HepG2 (cell line): Measurements from ENCODE around the gene FSCN2. TPM values are rescaled to one million over a fixed set of nuclear protein-coding genes. Genes with fewer than 3 reads are reported as not detected.

ENCODE experiments used
- ATF7-NPFF ChIP-seq: sonication (generic); formaldehyde crosslinking; IDR thresholded peaks from 2 replicates; pipeline ENCODE4 v1.8.1; 2023; ENCODE audit warnings: mild to moderate bottlenecking, low read depth, missing genetic modification reagents, moderate library complexity
- CAMTA2 ChIP-seq: sonication (generic); formaldehyde crosslinking; IDR thresholded peaks from 2 replicates; pipeline ENCODE4 v1.4.0; 2020; ENCODE audit warnings: mild to moderate bottlenecking, missing genetic modification reagents, borderline replicate concordance
- CHD2 ChIP-seq: IDR thresholded peaks from 2 replicates; pipeline ENCODE4 v1.6.1; 2011; ENCODE audit warnings: low read depth, low read length, improper control_type of control experiment
- DRAP1 ChIP-seq: IDR thresholded peaks from 2 replicates; pipeline ENCODE4 v1.6.1; 2016; ENCODE audit warnings: missing genetic modification reagents, missing compliant biosample characterization
- FLYWCH1 ChIP-seq: sonication (generic); formaldehyde crosslinking; IDR thresholded peaks from 2 replicates; pipeline ENCODE4 v1.8.1; 2023; ENCODE audit warnings: mild to moderate bottlenecking, missing genetic modification reagents
- GLI4 ChIP-seq: sonication (generic); formaldehyde crosslinking; IDR thresholded peaks from 2 replicates; pipeline ENCODE4 v1.5.1; 2020; ENCODE audit warnings: missing genetic modification reagents, mild to moderate bottlenecking, moderate library complexity, borderline replicate concordance
- NR2F2 ChIP-seq: IDR thresholded peaks from 2 replicates; pipeline ENCODE4 v1.6.1; 2012; ENCODE audit warnings: low read depth, inconsistent platforms, borderline replicate concordance
- POLR2AphosphoS2 ChIP-seq: IDR thresholded peaks from 2 replicates; pipeline ENCODE4 v1.6.1; 2011; ENCODE audit warnings: low read depth, low read length, improper control_type of control experiment
- RAD51 ChIP-seq: fragments of 450-650 bp; IDR thresholded peaks from 2 replicates; pipeline ENCODE4 v1.6.1; 2016; ENCODE audit warnings: borderline replicate concordance
- RXRA ChIP-seq: sonication (generic); formaldehyde crosslinking; IDR thresholded peaks from 2 replicates; pipeline ENCODE4 v1.5.1; 2020; ENCODE audit warnings: missing genetic modification reagents
- SALL1 ChIP-seq: sonication (generic); formaldehyde crosslinking; IDR thresholded peaks from 2 replicates; pipeline ENCODE4 v1.8.0; 2022; ENCODE audit warnings: mild to moderate bottlenecking, missing genetic modification reagents
- TEAD3 ChIP-seq: optimal IDR thresholded peaks from 2 replicates; pipeline ENCODE3; 2016; ENCODE audit warnings: borderline replicate concordance
- TRIM24 ChIP-seq: sonication (generic); formaldehyde crosslinking; IDR thresholded peaks from 2 replicates; pipeline ENCODE4 v1.8.0; 2022; ENCODE audit warnings: mild to moderate bottlenecking, missing genetic modification reagents
- ZC3H13 ChIP-seq: sonication (generic); formaldehyde crosslinking; IDR thresholded peaks from 2 replicates; pipeline ENCODE4 v1.8.1; 2023; ENCODE audit warnings: mild to moderate bottlenecking, missing genetic modification reagents, moderate library complexity
- ZMYM3 ChIP-seq: sonication (generic); formaldehyde crosslinking; IDR thresholded peaks from 2 replicates; pipeline ENCODE4 v1.5.1; 2020; ENCODE audit warnings: mild to moderate bottlenecking, missing genetic modification reagents
- ZNF280D ChIP-seq: sonication (generic); formaldehyde crosslinking; IDR thresholded peaks from 2 replicates; pipeline ENCODE4 v1.5.1; 2020; ENCODE audit warnings: mild to moderate bottlenecking, missing genetic modification reagents
- ZNF44 ChIP-seq: sonication (generic); formaldehyde crosslinking; IDR thresholded peaks from 2 replicates; pipeline ENCODE4 v1.5.1; 2020; ENCODE audit warnings: mild to moderate bottlenecking, missing genetic modification reagents
- ZNF550 ChIP-seq: sonication (generic); formaldehyde crosslinking; IDR thresholded peaks from 2 replicates; pipeline ENCODE4 v1.4.0; 2020; ENCODE audit warnings: mild to moderate bottlenecking, missing genetic modification reagents, borderline replicate concordance
- polyA plus RNA-seq, 8 experiments: library from polyadenylated mRNA; depleted of rRNA in 3 of 8; stranded (reverse) in 7 of 8; unstranded in 1 of 8; fragments of >200 nt; fragmentation: Illumina TruSeq in 4 of 8; extraction: Trizol in 4 of 8; gene quantifications; 2 replicates each; pipeline versions ENCODE4 v1.2.1 to v1.2.3, GENCODE V29; 2011 to 2016; ENCODE audit warnings: low read depth in 4 of 8, missing spikeins in 1 of 8, mixed read lengths in 1 of 8; ENCODE audit not compliant: insufficient read depth in 1 of 8
- total RNA-seq, 5 experiments: library from RNA; depleted of rRNA; stranded (reverse); fragments of >200 nt; fragmentation: Illumina TruSeq; extraction: Trizol; gene quantifications; 2 replicates each; pipeline ENCODE4 v1.2.3, GENCODE V29; 2016; ENCODE audit warnings: low read depth in 1 of 5
- TF ChIP-seq, protein P1 (sequence below): sonication (generic); formaldehyde crosslinking; IDR thresholded peaks from 2 replicates; pipeline ENCODE4 v1.5.1; 2020; ENCODE audit warnings: missing genetic modification reagents, mild to moderate bottlenecking, borderline replicate concordance
- TF ChIP-seq, protein P2 (sequence below): sonication (generic); formaldehyde crosslinking; IDR thresholded peaks from 2 replicates; pipeline ENCODE4 v1.5.1; 2020; ENCODE audit warnings: mild to moderate bottlenecking, missing genetic modification reagents, moderate library complexity
- TF ChIP-seq, protein P3 (sequence below): sonication (generic); formaldehyde crosslinking; IDR thresholded peaks from 2 replicates; pipeline ENCODE4 v1.9.0; 2022; ENCODE audit warnings: missing genetic modification reagents, mild to moderate bottlenecking, borderline replicate concordance

Gene FSCN2
- total and polyA plus RNA-seq, 2 of the 13 experiments (the other 11 are each of a cell fraction or from before 2014, with no cell fraction given) = 0.09 TPM; not detected in 1

DNA sequence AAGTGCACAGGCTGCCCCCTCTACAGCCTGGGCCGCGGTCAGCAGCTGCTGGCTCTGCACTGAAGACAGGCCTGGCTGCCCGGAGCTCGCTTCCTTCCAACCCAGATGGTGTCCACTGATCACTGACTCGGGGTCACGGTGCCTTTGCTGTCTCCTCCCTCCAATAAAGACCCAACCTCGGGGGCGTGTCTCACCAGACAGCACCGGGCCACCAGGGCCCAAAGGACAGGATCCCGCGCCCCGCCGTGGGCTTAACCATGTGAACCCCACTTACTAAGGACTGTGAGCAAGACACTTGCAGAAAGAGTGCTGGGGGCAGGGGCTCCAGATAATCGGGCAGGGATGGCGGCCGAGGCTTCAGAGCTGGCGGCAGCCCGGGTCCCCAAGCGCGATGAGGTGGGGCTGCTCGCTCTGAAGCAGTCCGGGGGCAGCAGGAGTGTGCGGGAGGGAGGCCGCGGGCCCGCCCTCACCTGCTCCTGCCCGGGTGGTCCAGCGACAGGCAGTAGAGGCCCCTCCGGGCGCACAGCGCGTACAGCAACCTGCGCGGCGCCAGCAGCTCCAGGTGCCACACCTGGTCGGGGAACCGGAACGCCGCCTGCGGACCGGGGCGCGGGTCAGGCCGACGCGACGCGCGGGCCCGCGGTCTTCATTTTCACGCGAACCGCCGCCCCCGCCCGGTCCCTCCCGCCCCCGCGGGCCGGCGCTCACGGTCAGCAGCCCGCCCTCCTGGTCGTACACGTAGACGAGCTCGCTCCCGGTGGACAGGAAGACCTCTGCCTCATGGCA, 23.5 kb downstream of the FSCN2 start (continued):
- TF ChIP-seq CAMTA2 (CRISPR knock-in tag) = peak; percentile 60
- no peak for TF ChIP-seq ZC3H13 (CRISPR knock-in tag)
- TF ChIP-seq CHD2 = 0 out of 2 replicates have a peak, but pooled peaks have one; percentile 36
- no peak for TF ChIP-seq TRIM24 (CRISPR knock-in tag)
- no peak for TF ChIP-seq POLR2AphosphoS2
- peak; percentile 81 for TF ChIP-seq DRAP1 (CRISPR knock-in tag)
- no peak for TF ChIP-seq RAD51
- peak; percentile 24; the same call in 1 of the 2 replicates for TF ChIP-seq NR2F2
- TF ChIP-seq, protein P1, sequence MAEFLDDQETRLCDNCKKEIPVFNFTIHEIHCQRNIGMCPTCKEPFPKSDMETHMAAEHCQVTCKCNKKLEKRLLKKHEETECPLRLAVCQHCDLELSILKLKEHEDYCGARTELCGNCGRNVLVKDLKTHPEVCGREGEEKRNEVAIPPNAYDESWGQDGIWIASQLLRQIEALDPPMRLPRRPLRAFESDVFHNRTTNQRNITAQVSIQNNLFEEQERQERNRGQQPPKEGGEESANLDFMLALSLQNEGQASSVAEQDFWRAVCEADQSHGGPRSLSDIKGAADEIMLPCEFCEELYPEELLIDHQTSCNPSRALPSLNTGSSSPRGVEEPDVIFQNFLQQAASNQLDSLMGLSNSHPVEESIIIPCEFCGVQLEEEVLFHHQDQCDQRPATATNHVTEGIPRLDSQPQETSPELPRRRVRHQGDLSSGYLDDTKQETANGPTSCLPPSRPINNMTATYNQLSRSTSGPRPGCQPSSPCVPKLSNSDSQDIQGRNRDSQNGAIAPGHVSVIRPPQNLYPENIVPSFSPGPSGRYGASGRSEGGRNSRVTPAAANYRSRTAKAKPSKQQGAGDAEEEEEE (CRISPR knock-in tag) = no peak
- 0 out of 2 replicates have a peak, but pooled peaks have one; percentile 9 for TF ChIP-seq ZMYM3 (CRISPR knock-in tag)
- TF ChIP-seq GLI4 (CRISPR knock-in tag) = peak; percentile 54; the same call in 1 of the 2 replicates
- TF ChIP-seq, protein P2, sequence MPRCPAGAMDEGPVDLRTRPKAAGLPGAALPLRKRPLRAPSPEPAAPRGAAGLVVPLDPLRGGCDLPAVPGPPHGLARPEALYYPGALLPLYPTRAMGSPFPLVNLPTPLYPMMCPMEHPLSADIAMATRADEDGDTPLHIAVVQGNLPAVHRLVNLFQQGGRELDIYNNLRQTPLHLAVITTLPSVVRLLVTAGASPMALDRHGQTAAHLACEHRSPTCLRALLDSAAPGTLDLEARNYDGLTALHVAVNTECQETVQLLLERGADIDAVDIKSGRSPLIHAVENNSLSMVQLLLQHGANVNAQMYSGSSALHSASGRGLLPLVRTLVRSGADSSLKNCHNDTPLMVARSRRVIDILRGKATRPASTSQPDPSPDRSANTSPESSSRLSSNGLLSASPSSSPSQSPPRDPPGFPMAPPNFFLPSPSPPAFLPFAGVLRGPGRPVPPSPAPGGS (CRISPR knock-in tag) = 0 out of 2 replicates have a peak, but pooled peaks have one; percentile 10
- peak; percentile 20; the same call in 1 of the 2 replicates for TF ChIP-seq ZNF44 (CRISPR knock-in tag)
- TF ChIP-seq RXRA (CRISPR knock-in tag) = peak; percentile 47; the same call in 1 of the 2 replicates
- TF ChIP-seq ATF7-NPFF (CRISPR knock-in tag) = 0 out of 2 replicates have a peak, but pooled peaks have one; percentile 18
- TF ChIP-seq SALL1 (CRISPR knock-in tag) = peak; percentile 8; the same call in 1 of the 2 replicates
- TF ChIP-seq FLYWCH1 (CRISPR knock-in tag) = no peak
- TF ChIP-seq, protein P3, sequence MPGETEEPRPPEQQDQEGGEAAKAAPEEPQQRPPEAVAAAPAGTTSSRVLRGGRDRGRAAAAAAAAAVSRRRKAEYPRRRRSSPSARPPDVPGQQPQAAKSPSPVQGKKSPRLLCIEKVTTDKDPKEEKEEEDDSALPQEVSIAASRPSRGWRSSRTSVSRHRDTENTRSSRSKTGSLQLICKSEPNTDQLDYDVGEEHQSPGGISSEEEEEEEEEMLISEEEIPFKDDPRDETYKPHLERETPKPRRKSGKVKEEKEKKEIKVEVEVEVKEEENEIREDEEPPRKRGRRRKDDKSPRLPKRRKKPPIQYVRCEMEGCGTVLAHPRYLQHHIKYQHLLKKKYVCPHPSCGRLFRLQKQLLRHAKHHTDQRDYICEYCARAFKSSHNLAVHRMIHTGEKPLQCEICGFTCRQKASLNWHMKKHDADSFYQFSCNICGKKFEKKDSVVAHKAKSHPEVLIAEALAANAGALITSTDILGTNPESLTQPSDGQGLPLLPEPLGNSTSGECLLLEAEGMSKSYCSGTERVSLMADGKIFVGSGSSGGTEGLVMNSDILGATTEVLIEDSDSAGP (CRISPR knock-in tag) = no peak
- TF ChIP-seq ZNF280D (CRISPR knock-in tag) = peak; percentile 70; the same call in 1 of the 2 replicates
- peak; percentile 6 for TF ChIP-seq TEAD3
- no peak for TF ChIP-seq ZNF550 (CRISPR knock-in tag)
